Hematopoietic multipotent progenitor cell (in vitro differentiated cells): ENCODE data around the gene PDCD10. TPM values are rescaled to one million over a fixed set of nuclear protein-coding genes. Genes with fewer than 3 reads are reported as not detected.

Experiments
- DNase-seq, 3 donors: peaks; one replicate each; pipeline ENCODE4 v3.0.0-alpha.2; 2011 to 2015; ENCODE audit warnings: low read depth in 2 of 3, low spot score in 2 of 3
- small RNA-seq: library from RNA; depleted of rRNA; stranded (forward); fragments of <200 nt; gene quantifications from one replicate; pipeline ENCODE3, GENCODE V24; 2012
- total RNA-seq: library from RNA; depleted of rRNA; stranded (reverse); fragments of >200 nt; gene quantifications from one replicate; pipeline ENCODE4 v1.2.3, GENCODE V29; 2012

PDCD10 gene
- total RNA-seq, 1 donor = 20.5 TPM

DNA sequence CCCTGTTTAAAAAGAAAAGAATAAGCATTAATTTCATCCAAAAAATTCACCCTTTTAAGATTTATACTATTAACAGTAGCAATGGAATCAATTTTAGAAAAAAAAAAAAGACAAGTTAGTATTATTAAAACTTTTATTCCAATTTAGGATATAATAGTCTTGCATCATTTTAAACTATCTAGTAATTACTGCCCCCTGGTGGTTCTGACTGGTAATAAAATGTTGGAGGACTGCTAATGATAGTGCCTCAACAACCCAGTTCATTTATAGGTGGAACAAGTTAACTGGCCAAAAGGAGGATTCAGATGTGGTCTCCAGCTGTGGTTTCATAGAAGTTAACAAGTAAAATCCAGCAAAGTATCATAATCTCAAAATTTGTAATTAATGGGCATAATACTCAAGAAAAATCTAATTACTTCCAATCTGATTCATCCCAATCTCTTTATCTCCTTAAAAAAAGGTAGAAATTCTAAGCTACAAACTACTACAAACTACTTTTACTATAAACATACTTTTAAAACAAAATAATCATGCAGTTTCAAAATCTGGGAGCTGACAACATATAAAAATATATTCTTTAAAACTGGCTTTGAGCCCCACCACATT is 50.2 kb downstream of the PDCD10 start:
- peak; percentile 19 to 89 (median 58) for DNase-seq

DNA sequence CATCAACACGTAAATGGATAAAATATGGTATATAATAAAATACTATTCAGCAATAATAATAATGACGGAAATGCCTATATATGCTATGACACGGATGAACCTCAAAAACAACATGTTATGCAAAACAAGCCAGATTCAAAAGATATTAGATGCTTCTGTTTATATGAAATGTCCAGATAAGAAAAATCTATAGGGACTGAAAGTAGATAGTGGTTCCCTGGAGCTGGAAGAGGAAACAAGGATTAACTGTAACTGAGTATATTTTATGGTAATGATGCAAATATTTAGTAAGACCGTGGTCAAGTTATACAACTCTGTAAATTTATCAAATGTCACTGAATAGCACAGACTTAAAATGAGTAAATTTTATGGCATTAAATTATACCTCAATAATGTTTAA is 55.2 kb downstream of the PDCD10 start:
- DNase-seq = no peak

DNA sequence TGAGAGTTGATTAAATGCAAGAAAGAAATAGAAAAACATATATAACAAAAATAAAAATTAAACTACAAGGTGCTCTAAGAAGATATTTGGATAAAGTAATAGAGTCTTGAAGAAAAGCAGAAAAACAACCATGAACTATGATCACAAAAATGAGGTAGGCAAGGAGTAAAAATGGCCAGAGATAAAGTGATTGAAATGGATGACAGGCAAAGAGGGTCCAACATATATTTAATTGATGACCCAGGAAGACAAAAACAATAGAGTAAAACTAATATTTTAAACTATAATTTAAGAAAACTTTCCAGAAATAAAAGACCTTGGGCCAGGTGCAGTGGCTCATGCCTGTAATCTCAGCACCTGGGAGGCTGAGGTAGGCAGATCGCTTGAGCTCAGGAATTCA is 58.8 kb downstream of the PDCD10 start:
- DNase-seq = peak in 2 of 3 donors; percentile 11 to 14

DNA sequence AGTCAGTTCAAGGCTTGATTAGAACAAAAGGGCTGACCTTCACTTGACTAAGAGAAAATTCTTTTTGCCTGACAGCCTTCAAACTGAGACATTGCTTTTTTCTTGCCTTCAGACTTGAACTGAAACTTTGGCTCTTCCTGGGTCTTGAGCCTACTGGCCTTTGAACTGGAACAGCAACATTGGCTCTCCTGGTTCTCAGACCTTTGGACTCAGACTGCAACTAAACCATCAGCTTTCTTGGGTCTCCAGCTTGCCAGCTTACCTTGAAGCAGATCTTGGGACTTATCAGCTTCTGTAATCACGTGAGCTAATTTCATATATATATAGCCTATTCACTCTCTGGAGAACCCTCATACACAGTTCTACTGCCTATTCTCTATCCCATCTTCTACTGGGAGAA is 61.5 kb downstream of the PDCD10 start:
- DNase-seq = no peak

DNA sequence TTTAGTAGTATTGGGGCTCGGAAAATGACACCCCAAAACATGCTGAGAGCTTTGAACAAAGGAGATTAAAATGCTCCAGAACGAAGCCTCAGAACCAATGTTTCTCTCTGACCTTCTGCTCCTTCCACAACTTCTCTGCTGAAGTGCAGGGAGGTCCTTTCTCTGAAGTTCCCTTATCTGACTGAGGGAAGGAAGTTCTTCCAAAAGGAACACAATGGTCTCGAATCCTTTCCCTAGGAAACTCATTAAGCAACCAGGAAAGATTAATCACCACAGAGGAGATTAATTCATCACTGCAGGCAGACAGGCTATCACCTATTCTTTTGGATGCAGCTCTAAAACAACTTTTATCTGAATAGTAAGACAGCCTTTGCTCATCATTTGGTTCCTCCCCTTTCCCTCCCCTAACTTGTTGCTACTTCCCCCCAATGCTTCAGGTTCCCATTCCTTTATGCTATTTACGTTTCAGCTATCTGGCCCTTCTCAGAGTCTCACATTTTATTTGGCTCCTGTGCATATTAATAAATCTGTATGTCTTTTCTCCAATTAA is 62.7 kb downstream of the PDCD10 start:
- no peak for DNase-seq

DNA sequence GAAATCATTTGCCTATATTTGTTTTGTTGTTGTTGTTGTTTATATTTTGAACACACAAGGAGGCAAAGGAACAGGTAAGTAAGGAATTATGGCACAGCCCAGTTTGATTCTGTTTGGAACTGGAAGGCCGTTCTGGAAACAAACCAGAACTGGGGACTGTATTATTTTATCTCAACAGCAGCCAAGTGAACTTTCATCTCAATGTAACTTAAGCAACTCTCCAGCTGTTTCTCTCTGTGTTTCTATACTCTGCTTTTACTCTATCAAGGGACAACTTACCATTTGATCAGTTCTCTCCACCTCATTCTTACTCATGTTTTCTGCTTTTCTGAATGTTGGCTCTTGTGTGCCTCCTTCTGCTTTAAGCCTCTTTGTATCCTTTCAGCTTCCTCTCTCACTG is 65.0 kb downstream of the PDCD10 start:
- DNase-seq = no peak

DNA sequence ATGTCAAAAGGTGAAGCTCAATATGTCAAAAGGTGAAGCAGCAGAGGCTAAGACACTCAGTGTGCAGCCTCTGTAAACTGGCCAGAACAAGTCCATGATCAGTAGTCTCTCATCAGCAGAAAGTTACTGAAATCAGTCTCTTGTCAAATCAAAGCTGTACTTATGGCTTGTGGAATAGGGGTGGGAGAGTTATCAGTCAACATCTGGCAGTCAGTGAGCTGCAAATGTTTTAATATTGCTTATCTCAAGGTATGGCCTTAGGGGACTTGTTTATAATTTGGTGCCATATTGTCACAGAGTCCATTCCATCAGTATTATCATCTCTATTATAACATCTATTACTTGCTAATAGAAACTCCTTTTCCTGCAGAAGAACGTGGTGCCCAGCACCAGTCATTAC is 66.0 kb downstream of the PDCD10 start:
- no peak for DNase-seq

DNA sequence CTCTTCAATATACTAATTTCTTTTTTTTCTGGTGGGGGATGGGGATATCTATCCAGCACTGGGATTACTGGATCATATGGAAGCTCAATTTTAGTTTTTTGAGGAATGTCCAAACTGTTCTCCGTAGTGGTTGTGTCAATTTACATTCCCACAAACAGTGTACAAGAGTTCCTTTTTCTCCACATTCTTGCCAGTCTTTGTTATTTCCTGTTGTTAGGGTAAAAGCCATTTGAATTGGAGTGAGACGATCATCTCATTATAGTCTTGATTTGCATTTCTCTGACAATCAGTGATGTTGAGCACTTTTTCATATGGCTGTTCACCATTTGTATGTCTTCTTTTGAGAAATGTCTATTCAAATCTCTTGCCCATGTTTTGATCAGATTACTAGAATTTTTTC is 68.1 kb downstream of the PDCD10 start:
- DNase-seq = no peak

DNA sequence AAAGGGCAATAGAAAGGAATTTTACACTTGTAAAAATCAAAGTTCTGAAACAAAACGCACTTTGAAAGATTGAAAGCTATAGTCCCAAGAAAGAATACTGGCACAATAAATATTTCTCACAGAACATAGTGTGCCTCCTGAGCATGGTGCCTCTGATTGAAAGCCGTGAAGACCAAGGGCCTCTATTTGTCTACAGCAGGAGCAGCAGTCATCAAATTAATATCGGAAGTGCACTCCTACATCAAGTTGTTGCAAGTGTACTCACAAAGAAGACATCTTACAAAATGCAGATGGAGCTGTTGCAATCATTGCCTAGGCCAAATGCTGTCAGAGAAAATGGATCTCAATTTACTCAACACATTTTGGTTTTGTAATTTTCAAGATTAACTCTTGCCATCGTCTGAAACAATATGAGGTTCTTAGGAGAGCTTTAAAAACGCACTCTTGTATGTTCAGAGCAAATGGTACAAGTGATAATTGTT is 71.7 kb downstream of the PDCD10 start:
- DNase-seq = no peak

DNA sequence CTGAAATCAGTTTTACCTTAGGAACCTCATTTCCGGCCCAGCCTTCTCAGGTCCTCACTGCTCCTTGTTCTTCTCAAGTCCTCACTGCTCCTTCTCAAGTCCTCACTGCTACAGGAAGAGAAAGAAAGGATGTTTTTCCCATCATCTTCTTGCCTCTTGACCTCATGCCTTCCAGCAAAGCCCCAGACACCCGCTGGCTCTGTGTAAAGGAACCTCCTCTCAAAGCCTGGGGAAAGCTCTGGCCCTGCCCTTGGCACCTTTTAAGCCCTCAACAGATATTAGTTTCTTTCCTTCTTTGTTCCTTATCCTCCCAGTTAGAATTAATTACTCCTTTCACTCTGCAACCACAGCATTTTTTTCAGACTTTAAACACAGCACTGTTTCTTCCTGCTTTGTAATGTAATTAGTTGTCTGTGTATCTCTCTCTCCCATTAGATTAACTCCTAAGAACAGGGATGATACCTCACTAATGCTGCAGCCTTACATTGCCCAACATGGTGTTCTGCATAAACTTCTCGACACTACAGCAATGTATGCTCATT is 76.9 kb downstream of the PDCD10 start:
- no peak for DNase-seq

DNA sequence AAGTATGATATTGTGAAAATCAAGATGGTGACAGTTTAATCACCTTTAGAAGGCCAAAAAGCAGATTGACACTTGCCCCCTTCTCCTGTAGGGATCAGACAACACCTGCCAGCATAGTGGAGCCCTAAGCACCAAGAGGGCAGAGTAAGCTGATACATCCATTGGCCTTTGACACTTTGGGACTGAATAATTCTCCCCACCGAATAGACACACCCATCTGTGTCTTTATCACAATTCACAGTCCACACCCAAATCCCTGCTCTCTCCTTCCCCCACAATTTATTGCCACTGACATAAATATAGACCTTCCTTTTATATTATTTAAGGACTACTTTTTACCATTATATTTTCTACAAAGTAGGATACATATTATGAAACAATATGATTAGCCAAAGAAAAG is 77.9 kb downstream of the PDCD10 start:
- no peak for DNase-seq

DNA sequence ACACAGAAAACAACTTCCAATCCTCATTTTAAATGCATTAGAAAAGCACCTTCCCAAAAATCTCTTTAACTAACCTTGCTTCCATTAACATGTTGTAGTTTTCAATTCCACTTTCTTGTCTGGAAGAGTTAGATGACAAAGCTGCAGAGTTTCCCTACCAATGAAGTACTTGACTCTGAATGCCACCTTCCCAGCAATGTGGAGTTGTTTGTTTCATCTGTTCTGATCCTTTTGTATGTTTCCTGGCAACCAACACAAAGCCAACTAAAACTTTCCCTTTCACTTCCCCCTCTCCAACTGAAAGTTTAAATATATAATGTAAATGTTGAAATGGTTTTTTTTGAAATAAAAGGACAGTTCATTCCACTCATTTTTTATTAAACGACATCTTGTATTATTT is 80.9 kb downstream of the PDCD10 start, which contains the start of gene WDR49:
Gene WDR49 (minus strand): TSS at position 183 of the 400 bp plus-strand sequence. CDS start 517 bp downstream, outside the sequence.
- DNase-seq = peak in 2 of 3 donors; percentile 36 to 81

DNA sequence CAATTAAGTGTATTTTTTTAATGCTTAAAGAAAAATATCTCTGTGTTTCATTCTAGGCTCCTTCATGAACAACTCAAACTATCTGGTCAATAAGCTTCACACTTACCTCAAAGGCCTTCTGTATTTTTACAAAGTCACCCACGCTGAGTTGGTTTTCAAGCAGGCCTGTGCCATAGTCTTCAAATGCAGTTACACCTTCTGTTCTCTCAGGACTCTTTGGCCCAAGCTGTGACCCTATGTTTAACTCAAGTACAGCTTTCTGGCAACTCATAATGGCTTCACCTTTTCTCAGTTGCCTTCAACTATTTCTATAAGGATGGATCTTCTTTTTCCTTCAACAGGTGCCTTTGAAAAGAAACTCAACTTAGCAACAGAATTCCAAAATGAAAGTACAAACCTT is 81.5 kb downstream of the PDCD10 start:
- DNase-seq = peak in 1 of 3 donors; percentile 13

DNA sequence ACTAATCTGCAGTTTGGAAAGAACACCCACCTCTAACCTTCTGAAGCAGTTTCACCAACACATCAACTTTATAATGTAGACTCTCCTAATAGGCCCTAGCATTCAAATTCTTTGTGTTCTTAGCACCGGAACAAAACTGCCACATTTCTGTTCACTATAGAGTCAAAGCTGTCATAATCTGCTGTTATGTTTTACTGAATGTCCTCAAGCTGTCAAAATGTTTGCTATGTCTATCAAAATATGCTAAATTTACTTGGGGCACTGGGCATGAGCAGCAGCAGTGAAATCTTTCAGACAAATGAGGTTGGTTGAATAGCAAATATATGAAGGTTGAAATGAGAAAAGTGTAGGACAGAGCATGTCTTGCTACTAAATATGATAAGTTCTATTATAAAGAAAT is 82.9 kb downstream of the PDCD10 start:
- no peak for DNase-seq

DNA sequence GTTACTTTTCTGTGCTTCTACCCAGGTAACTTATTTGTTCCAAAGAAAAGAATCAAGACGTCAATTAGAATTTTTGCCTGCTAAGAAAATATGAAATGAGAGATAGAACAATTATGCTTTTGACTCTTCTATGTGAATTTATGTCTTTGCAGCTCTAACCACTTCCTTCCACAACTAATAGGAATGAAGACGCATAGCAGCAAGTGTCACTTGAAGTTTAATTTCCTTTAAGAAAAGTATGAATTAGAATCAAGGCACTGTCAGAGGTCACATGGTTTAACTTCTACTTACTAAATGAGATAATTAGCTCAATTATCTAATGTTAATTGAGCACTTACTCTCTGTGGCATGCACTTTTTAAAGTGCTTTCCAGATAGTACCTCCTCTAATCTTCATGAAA is 84.2 kb downstream of the PDCD10 start:
- no peak for DNase-seq

DNA sequence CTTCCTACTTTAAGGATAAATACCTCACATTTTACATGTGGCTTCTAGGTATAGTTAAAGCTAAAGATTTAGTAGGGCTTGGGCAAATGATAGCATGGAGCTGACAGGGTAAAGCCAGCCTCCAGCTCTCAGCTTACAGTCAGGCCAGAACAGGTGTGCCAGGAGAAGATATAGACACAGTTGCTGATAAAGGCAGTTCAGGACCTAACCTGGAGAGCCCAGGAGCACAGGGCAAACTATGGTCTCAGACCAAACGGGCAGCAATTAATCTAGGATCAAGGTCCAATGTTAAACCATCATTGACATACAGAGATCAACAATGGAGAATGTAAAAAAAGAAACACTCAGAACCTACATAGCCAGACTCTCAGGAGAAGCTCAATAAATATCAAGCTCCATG is 84.9 kb downstream of the PDCD10 start:
- no peak for DNase-seq

DNA sequence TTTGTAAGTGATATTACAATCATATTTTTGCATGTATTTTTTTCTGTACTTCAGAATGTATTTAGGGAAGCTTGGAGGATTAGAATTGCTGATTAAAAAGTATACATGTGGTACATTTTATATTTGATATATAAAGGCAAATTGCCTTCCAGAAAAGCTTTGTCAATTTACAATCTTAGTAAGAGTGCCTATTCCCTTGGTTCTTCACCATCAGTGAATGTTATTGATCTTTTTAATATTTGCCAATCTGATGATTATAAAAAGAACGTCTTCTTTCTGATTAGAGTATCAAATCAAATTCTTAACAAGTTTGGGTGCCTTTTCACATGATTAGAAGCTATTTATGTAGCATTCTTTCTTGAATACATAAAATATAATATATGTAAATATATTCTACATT is 90.1 kb downstream of the PDCD10 start:
- DNase-seq = no peak

Small RNA genes within 50 kb of the gene (small RNA-seq; reads per million reads assigned to genes)
- gene HMGN1P8 = not detected

Other genes starting within 250 kb of the PDCD10 start
- gene WDR49, start 81.0 kb downstream of the PDCD10 start, total RNA-seq = 23.2 TPM
- 3.2 TPM for gene SERPINI1, start 829 bp upstream of the PDCD10 start, total RNA-seq